Measurements from ENCODE around the gene KYAT1. TPM values are rescaled to one million over a fixed set of nuclear protein-coding genes. Genes with fewer than 3 reads are reported as not detected.
A peak's percentile ranks its signal among the peaks of the same experiment; 100 is the strongest.
"Not testable (repeated sequence)": the region's sequence is repeated elsewhere in the genome, so short reads cannot be mapped to it uniquely, and the experiment has no call there.

KYAT1 gene
- total RNA-seq, 4 donors from 2014 or later, result 4.7 to 7.4 (median 5.8) TPM

- H3K27me3 ChIP-seq, result no peaks in the 10 kb centered on the region
- no peak for ATAC-seq
- no peak for TF ChIP-seq CTCF (IDR thresholded peaks at IDR 0.05 in 4 of 5, conservative IDR thresholded peaks at IDR 0.05 in 1 of 5)
- no peak for DNase-seq
- peak overlapping the region in 3 of 4 donors; percentile 32 to 98 (median 47) for H3K27ac ChIP-seq
- peaks cover 0 to 31% of the 10 kb centered on the region in 2 donors for H3K36me3 ChIP-seq
- in situ Hi-C loops (cut with MboI; ENCODE audit: low sequenced_read_pairs in 4 of 4) (no loop called here), intact Hi-C loops (cut with DNase I; ENCODE audit: low total_unique reads) (no loop called here)
- peaks cover 38 to 40% of the 10 kb centered on the region in 2 donors for H3K4me1 ChIP-seq
- H3K4me3 ChIP-seq, result peak overlapping the region in 1 of 4 donors; percentile 96
- H3K9me3 ChIP-seq, result no peaks in the 10 kb centered on the region
Observed at GRCh38 chr9:128885376-128885775, 3.6 kb upstream of the KYAT1 start.

GRCh38 chr9:128884164-128884563 is 2.4 kb upstream of the KYAT1 start:
- Histone ChIP-seq H3K4me1 (peaks cover 44 to 48% of the 10 kb centered on the region in 2 donors), H3K36me3 (peaks cover 0 to 28% of the 10 kb centered on the region in 2 donors), H3K4me3 (peak overlapping the region in 3 of 4 donors; percentile 76 to 96 (median 92)), H3K9me3 (no peaks in the 10 kb centered on the region), H3K27me3 (no peaks in the 10 kb centered on the region), H3K27ac (peak overlapping the region in 3 of 4 donors; percentile 19 to 98 (median 29))
- ATAC-seq (no peak), DNase-seq (no peak)
- intact Hi-C loops (cut with DNase I; ENCODE audit: low total_unique reads) (loop anchor here (5.0 kb wide), 2 partner anchors 33 to 97 kb away; partner anchors contain the start of gene TBC1D13), in situ Hi-C loops (cut with MboI; ENCODE audit: low sequenced_read_pairs in 4 of 4) (no loop called here)
- no peak for TF ChIP-seq POLR2A (IDR thresholded peaks at IDR 0.05)
- TF ChIP-seq CTCF (IDR thresholded peaks at IDR 0.05 in 4 of 5, conservative IDR thresholded peaks at IDR 0.05 in 1 of 5), result no peak

- DNase-seq (no peak), ATAC-seq (no peak)
- Histone ChIP-seq H3K4me1 (peaks cover 37 to 51% of the 10 kb centered on the region in 2 donors), H3K36me3 (peaks cover 0 to 18% of the 10 kb centered on the region in 2 donors), H3K4me3 (peak overlapping the region; percentile 76 to 96 (median 90)), H3K9me3 (no peaks in the 10 kb centered on the region), H3K27ac (peak overlapping the region; percentile 91 to 99 (median 96)), H3K27me3 (no peaks in the 10 kb centered on the region)
- in situ Hi-C loops (cut with MboI; ENCODE audit: low sequenced_read_pairs in 4 of 4) (no loop called here), intact Hi-C loops (cut with DNase I; ENCODE audit: low total_unique reads) (loop anchor here (1.0 to 5.0 kb wide), 4 partner anchors 21 to 96 kb away; partner anchors contain the start of genes DOLK, NUP188 and TBC1D13)
- TF ChIP-seq CTCF (IDR thresholded peaks at IDR 0.05 in 4 of 5, conservative IDR thresholded peaks at IDR 0.05 in 1 of 5) (no peak), POLR2A (IDR thresholded peaks at IDR 0.05) (no peak)
Observed at GRCh38 chr9:128882677-128883603, 1.2 kb upstream of the KYAT1 start.

- Histone ChIP-seq H3K4me3 (no peak overlapping the region), H3K27ac (peak overlapping the region in 3 of 4 donors; percentile 28 to 61 (median 60)), H3K27me3 (no peaks in the 10 kb centered on the region), H3K9me3 (no peaks in the 10 kb centered on the region), H3K4me1 (peaks cover 15 to 29% of the 10 kb centered on the region in 2 donors), H3K36me3 (no peaks in the 10 kb centered on the region)
- ATAC-seq (no peak), DNase-seq (no peak)
- in situ Hi-C loops (cut with MboI; ENCODE audit: low sequenced_read_pairs in 4 of 4) (no loop called here), intact Hi-C loops (cut with DNase I; ENCODE audit: low total_unique reads) (no loop called here)
- TF ChIP-seq CTCF (IDR thresholded peaks at IDR 0.05 in 4 of 5, conservative IDR thresholded peaks at IDR 0.05 in 1 of 5) (no peak), POLR2A (IDR thresholded peaks at IDR 0.05) (no peak)
Observed at GRCh38 chr9:128877852-128878251, 3.9 kb downstream of the KYAT1 start.

GRCh38 chr9:128870941-128871265 is 10.8 kb downstream of the KYAT1 start:
- DNase-seq; H3K27ac ChIP-seq; H3K36me3 ChIP-seq; H3K27me3 ChIP-seq; H3K4me1 ChIP-seq; ATAC-seq; in situ Hi-C loops (cut with MboI; ENCODE audit: low sequenced_read_pairs in 4 of 4); H3K9me3 ChIP-seq; intact Hi-C loops (cut with DNase I; ENCODE audit: low total_unique reads); H3K4me3 ChIP-seq: not testable (repeated sequence)
